ENCODE measurements around the gene CCND2.

DNA sequence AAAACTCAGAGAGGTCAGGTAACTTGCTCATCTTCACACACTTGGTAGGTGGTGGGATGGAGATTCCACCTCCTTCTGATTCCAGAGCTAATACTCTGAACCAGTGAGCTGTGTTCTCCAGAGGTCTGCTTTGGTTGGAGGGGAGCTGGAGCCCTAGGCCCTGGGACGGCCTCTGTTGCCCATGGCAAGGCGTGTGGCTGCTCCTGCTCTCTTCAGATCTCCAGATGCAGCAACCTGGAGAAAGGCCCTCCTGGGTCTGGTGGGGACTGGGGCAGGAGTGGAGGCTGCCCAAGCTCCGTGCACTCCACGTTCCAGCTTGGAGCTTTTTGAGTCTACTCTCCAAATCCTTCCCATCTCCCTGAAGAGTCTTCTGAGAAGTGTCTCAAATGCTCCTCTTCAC is 10.7 kb downstream of the CCND2 start:
- TF ChIP-seq, protein P1, sequence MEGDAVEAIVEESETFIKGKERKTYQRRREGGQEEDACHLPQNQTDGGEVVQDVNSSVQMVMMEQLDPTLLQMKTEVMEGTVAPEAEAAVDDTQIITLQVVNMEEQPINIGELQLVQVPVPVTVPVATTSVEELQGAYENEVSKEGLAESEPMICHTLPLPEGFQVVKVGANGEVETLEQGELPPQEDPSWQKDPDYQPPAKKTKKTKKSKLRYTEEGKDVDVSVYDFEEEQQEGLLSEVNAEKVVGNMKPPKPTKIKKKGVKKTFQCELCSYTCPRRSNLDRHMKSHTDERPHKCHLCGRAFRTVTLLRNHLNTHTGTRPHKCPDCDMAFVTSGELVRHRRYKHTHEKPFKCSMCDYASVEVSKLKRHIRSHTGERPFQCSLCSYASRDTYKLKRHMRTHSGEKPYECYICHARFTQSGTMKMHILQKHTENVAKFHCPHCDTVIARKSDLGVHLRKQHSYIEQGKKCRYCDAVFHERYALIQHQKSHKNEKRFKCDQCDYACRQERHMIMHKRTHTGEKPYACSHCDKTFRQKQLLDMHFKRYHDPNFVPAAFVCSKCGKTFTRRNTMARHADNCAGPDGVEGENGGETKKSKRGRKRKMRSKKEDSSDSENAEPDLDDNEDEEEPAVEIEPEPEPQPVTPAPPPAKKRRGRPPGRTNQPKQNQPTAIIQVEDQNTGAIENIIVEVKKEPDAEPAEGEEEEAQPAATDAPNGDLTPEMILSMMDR (IDR thresholded peaks at IDR 0.05): no peak
- TF ChIP-seq POLR2A (IDR thresholded peaks at IDR 0.05): no peak
- TF ChIP-seq POLR2AphosphoS5 (IDR thresholded peaks at IDR 0.05): no peak

Measured in breast epithelium (tissue), 3 donors.